Parietal lobe (tissue), 2 donors: ENCODE data around the gene DHPS. TPM values are rescaled to one million over a fixed set of nuclear protein-coding genes. Genes with fewer than 3 reads are reported as not detected.

Experiments
- small RNA-seq: library from RNA; depleted of rRNA; stranded (forward); fragments of <200 nt; gene quantifications from one replicate; pipeline ENCODE3, GENCODE V24; 2014; ENCODE audit warnings: low replicate concordance
- total RNA-seq: library from RNA; depleted of rRNA; stranded (reverse); fragments of >200 nt; gene quantifications from one replicate; pipeline ENCODE4 v1.2.3, GENCODE V29; 2014

Gene DHPS
- 110 TPM for total RNA-seq

GRCh38 chr19:12681074-12681987 is at the start of gene DHPS:
TSS of gene DHPS (minus strand) at chr19:12681880. CDS start at chr19:12681766, 114 bp downstream.

DNA sequence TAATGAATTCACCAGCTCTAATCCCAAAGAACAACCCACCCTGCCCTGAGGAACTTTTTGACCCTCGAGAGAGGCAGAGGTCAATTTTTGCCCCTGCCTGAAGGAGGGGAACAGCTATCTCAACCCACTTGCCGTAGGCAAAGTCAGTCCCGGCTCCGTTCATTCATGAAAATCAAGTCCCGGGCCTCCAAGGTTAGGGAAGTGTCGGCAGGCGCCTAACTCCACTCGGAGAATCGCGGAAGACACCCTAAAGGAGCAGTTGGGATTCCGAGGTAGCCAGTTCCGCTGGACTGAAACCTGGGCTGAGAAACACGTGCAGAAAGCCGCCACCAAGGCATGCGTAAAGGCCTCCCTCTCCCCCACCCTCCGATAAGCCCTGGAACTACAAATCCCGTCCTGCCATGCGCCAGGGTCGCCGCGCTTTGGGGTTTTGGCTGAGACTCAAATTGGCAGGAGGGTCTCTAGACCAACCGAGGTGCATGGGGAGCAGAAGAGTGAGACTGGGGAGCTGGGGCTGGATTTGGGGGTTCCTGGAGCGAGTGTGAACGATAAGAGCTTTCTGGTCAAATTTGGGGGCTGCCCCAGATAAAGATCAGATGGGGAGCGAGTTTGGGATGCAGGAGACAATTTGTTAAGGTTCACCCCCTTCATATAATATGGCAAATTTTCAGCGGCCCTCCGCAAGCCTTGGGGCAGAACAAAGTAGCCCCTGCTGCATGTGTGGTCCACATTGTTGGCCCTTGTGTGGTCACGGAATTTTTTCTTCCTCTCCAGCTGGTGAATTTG is 42.2 kb upstream of the DHPS start, which contains the start of gene TNPO2:
Gene TNPO2, minus strand, starts transcription at position 292 of the 786 bp plus-strand sequence. CDS start 2,955 bp downstream, outside the sequence.

GRCh38 chr19:12696366-12697335 is 15.0 kb upstream of the DHPS start, which contains the start of gene FBXW9:
TSS of gene FBXW9 (minus strand) at chr19:12696631. CDS start at chr19:12696581, 50 bp downstream.

DNA sequence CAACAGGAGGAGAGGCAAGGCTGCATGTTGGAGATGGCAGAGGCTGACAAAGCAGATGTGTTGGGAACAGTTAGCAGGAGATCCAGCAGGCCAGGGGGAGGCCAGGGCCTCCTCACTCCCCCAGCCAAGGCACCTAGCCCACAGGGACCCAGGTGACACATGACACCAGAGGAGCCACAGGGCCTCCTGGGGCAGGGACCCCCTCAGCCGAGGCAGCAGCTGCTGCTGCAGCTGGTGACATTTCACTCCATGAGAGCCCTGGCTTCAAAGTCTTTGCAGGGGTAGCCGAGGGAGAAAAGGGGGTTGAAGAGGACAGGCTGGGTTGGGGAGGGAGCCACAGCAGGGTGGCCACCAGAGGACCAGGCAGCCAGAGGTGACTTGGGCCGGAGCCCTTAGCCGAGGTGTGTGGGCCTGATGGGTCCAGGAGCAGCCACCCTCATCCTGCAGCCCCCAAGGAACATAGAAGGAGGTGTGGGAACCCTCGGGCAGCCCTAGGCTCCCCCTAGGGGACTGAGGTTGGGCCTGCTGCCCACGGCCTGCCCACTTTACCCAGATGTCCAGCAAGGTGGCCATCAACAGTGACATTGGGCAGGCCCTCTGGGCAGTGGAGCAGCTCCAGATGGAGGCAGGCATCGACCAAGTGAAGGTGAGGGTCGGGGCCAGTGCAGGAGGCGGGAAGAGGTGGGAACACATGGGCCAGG is 6.0 kb upstream of the DHPS start, which contains the start of gene GNG14:
Gene GNG14, plus strand, starts transcription at position 503 of the 701 bp plus-strand sequence. Its CDS starts 51 bp downstream, at position 554.

DNA sequence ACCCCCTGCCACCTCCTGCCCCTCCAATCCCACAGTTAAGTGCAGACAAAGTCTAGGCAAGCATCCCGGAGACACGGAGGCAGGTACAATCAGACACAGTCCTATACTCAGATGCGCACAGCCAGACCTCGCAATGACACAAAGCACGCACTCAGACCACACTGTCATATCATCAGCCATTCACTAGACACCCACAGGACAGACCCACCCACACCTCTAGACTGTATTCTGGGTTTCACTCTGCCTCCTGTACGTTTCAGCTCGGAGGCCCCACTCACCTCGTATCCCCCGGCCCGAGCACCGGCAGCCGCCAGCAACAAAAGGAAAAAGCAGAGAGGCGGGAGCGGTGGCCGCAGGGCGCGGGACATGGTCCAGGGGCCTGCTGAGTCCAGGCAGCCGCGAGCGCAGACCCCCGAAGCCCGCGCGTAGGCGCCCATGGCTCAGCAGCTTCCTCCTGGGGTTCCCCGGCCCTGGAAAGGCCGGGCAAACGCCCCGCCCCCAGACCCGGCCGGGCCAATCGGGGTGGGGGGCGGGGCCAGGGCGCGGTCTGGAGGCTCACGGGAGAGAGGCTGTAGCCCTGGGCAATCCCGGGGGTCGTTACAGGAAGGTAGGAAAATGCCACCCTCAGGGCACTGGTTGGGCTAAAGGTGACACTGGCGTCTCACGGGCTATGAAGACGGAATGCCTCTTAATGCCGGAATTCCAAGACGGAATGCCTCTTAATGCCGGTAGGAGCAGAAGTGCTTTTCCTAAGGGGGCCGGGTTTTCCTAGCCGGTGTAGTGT is 15.2 kb downstream of the DHPS start, which contains the start of the genes MAN2B1 and WDR83:
Gene MAN2B1, minus strand, starts transcription at position 478 of the 784 bp plus-strand sequence. Its CDS starts 41 bp downstream, at position 437.
Gene WDR83, plus strand, starts transcription at position 543 of the 784 bp plus-strand sequence. CDS start 2,984 bp downstream, outside the sequence.

Small RNAs within 50 kb of the gene (small RNA-seq; reads per million reads assigned to genes)
- 33.4 reads per million, percentile 93 among the genes with 10 or more reads in this experiment for gene SNORD41

Other genes with a start within 250 kb of the DHPS start
- 25.0 TPM for gene ZNF443, start 240.9 kb downstream of the DHPS start, total RNA-seq
- gene ZNF709, start 197.1 kb downstream of the DHPS start, total RNA-seq = 32.6 TPM
- 36.9 TPM for gene ZNF564, start 130.4 kb downstream of the DHPS start, total RNA-seq
- 21.6 TPM for gene ZNF490, start 71.1 kb downstream of the DHPS start, total RNA-seq
- gene ZNF791, start 71.0 kb downstream of the DHPS start, total RNA-seq = 29.1 TPM
- gene MAN2B1, start 15.1 kb downstream of the DHPS start, total RNA-seq = 13.8 TPM
- 14.4 TPM for gene WDR83, start 15.1 kb downstream of the DHPS start, total RNA-seq
- gene GNG14, start 6.1 kb upstream of the DHPS start, total RNA-seq = not detected
- 8.1 TPM for gene FBXW9, start 14.8 kb upstream of the DHPS start, total RNA-seq
- 90.1 TPM for gene TNPO2, start 42.1 kb upstream of the DHPS start, total RNA-seq
- gene TRIR, start 52.8 kb upstream of the DHPS start, total RNA-seq = 157 TPM
- 45.4 TPM for gene GET3, start 55.6 kb upstream of the DHPS start, total RNA-seq
- not detected for gene BEST2, start 69.9 kb upstream of the DHPS start, total RNA-seq
- gene HOOK2, start 93.7 kb upstream of the DHPS start, total RNA-seq = 35.4 TPM
- gene JUNB, start 109.6 kb upstream of the DHPS start, total RNA-seq = 10.3 TPM
- gene PRDX2, start 119.9 kb upstream of the DHPS start, total RNA-seq = 189 TPM
- gene THSD8, start 120.2 kb upstream of the DHPS start, total RNA-seq = not detected
- 16.9 TPM for gene RNASEH2A, start 124.7 kb upstream of the DHPS start, total RNA-seq
- gene RTBDN, start 152.7 kb upstream of the DHPS start, total RNA-seq = 2.2 TPM
- gene MAST1, start 156.6 kb upstream of the DHPS start, total RNA-seq = 131 TPM
- gene DNASE2, start 199.6 kb upstream of the DHPS start, total RNA-seq = 2.5 TPM
- gene KLF1, start 205.3 kb upstream of the DHPS start, total RNA-seq = 0.31 TPM
- gene GCDH, start 209.3 kb upstream of the DHPS start, total RNA-seq = 25.7 TPM
- gene SYCE2, start 237.4 kb upstream of the DHPS start, total RNA-seq = not detected